ENCODE data around the gene USH1C.

USH1C gene

GRCh38 chr11:17570034-17570433 lies 25.8 kb upstream of the USH1C start:
- DNase-seq (ENCODE audit: low read depth): no peak

- DNase-seq (ENCODE audit: low read depth): no peak
Measured at GRCh38 chr11:17568944-17569343, 24.7 kb upstream of the USH1C start.

- DNase-seq (ENCODE audit: low read depth): no peak
Measured at GRCh38 chr11:17564687-17565042, 20.4 kb upstream of the USH1C start.

GRCh38 chr11:17563961-17564686 lies 19.9 kb upstream of the USH1C start:
- no peak for DNase-seq (ENCODE audit: low read depth)

GRCh38 chr11:17563231-17563646 lies 19.0 kb upstream of the USH1C start:
- DNase-seq (ENCODE audit: low read depth): no peak

- no peak for DNase-seq (ENCODE audit: low read depth)
Measured at GRCh38 chr11:17561526-17561925, 17.3 kb upstream of the USH1C start.

GRCh38 chr11:17561111-17561415 lies 16.8 kb upstream of the USH1C start:
- DNase-seq (ENCODE audit: low read depth): no peak

GRCh38 chr11:17560281-17561110 lies 16.3 kb upstream of the USH1C start:
- DNase-seq (ENCODE audit: low read depth): no peak

- no peak for DNase-seq (ENCODE audit: low read depth)
Measured at GRCh38 chr11:17559341-17560087, 15.3 kb upstream of the USH1C start.

GRCh38 chr11:17558916-17559315 lies 14.7 kb upstream of the USH1C start:
- no peak for DNase-seq (ENCODE audit: low read depth)

- DNase-seq (ENCODE audit: low read depth): no peak
Measured at GRCh38 chr11:17558025-17558780, 14.0 kb upstream of the USH1C start.

GRCh38 chr11:17556999-17557398 lies 12.8 kb upstream of the USH1C start:
- DNase-seq (ENCODE audit: low read depth): no peak

GRCh38 chr11:17554487-17554886 lies 10.3 kb upstream of the USH1C start:
- no peak for DNase-seq (ENCODE audit: low read depth)

- DNase-seq (ENCODE audit: low read depth): no peak
Measured at GRCh38 chr11:17553249-17553546, 9.0 kb upstream of the USH1C start.

- no peak for DNase-seq (ENCODE audit: low read depth)
Measured at GRCh38 chr11:17552392-17553248, 8.4 kb upstream of the USH1C start.

- DNase-seq (ENCODE audit: low read depth): no peak
Measured at GRCh38 chr11:17552041-17552355, 7.8 kb upstream of the USH1C start.

- DNase-seq (ENCODE audit: low read depth): no peak
Measured at GRCh38 chr11:17551347-17552040, 7.3 kb upstream of the USH1C start.

- DNase-seq (ENCODE audit: low read depth): no peak
Measured at GRCh38 chr11:17550450-17551346, 6.5 kb upstream of the USH1C start.

- DNase-seq (ENCODE audit: low read depth): no peak
Measured at GRCh38 chr11:17548444-17548843, 4.2 kb upstream of the USH1C start.

- DNase-seq (ENCODE audit: low read depth): no peak
Measured at GRCh38 chr11:17547932-17548331, 3.7 kb upstream of the USH1C start.
